ENCODE measurements around the gene PIGB. TPM values are rescaled to one million over a fixed set of nuclear protein-coding genes. Genes with fewer than 3 reads are reported as not detected.

PIGB gene
- total RNA-seq, 1 donor from 2014 or later: 8.6 TPM

DNA sequence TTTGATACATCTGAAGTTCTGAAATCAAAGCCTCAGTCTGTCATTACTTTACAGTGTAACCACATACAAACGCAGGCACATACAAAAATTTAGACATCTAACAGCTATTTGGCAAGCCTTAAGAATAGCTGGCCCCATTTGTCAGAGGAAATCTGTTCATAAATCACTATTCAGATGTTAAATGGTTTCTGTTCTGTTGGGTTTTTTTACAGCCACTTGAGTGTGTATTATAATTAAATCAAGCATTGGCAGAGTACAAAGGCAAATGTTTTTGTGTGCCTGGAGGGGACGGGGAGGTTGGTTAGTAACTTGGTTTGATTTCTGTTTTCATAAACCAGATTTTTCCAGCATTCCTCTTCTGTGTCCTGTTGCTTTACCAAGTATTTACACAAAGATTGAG, 24.1 kb downstream of the PIGB start:
- Histone ChIP-seq H3K9me3 (no peaks in the 10 kb centered on the region), H3K27me3 (no peaks in the 10 kb centered on the region), H3K4me3 (no peak overlapping the region), H3K4me1 (peaks cover 7% of the 10 kb centered on the region), H3K36me3 (peaks cover 23% of the 10 kb centered on the region), H3K27ac (no peak overlapping the region)
- TF ChIP-seq, protein P1, sequence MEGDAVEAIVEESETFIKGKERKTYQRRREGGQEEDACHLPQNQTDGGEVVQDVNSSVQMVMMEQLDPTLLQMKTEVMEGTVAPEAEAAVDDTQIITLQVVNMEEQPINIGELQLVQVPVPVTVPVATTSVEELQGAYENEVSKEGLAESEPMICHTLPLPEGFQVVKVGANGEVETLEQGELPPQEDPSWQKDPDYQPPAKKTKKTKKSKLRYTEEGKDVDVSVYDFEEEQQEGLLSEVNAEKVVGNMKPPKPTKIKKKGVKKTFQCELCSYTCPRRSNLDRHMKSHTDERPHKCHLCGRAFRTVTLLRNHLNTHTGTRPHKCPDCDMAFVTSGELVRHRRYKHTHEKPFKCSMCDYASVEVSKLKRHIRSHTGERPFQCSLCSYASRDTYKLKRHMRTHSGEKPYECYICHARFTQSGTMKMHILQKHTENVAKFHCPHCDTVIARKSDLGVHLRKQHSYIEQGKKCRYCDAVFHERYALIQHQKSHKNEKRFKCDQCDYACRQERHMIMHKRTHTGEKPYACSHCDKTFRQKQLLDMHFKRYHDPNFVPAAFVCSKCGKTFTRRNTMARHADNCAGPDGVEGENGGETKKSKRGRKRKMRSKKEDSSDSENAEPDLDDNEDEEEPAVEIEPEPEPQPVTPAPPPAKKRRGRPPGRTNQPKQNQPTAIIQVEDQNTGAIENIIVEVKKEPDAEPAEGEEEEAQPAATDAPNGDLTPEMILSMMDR (IDR thresholded peaks at IDR 0.05): no peak
- no peak for ATAC-seq
- DNase-seq: no peak
- intact Hi-C loops (cut with DNase I): no loop called here

DNA sequence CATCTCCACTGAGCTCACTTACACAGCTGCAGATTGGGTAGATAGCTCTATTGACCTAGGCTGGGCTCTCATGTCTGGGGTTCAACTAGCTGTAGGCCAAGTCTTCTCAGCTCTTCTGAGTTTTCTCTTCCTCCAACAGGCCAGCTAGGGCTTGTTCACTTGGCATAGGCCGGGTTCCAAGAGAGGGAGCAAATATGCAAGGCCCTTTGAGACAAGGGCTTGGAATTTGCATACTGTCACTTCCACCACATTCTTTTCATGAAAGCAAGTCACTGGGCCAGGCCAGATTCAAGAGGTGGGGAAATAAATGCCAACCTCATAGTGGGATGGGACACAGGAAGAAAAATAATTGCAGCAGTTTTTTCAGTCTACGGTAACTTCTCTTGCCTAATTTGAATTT, 25.2 kb downstream of the PIGB start:
- H3K36me3 ChIP-seq: peaks cover 20% of the 10 kb centered on the region
- no peak for DNase-seq
- H3K4me1 ChIP-seq: peaks cover 7% of the 10 kb centered on the region
- ATAC-seq: peak; percentile 96
- H3K27ac ChIP-seq: no peak overlapping the region
- TF ChIP-seq, protein P1 (IDR thresholded peaks at IDR 0.05): no peak
- intact Hi-C loops (cut with DNase I): no loop called here
- no peaks in the 10 kb centered on the region for H3K9me3 ChIP-seq
- H3K4me3 ChIP-seq: no peak overlapping the region
- H3K27me3 ChIP-seq: no peaks in the 10 kb centered on the region

DNA sequence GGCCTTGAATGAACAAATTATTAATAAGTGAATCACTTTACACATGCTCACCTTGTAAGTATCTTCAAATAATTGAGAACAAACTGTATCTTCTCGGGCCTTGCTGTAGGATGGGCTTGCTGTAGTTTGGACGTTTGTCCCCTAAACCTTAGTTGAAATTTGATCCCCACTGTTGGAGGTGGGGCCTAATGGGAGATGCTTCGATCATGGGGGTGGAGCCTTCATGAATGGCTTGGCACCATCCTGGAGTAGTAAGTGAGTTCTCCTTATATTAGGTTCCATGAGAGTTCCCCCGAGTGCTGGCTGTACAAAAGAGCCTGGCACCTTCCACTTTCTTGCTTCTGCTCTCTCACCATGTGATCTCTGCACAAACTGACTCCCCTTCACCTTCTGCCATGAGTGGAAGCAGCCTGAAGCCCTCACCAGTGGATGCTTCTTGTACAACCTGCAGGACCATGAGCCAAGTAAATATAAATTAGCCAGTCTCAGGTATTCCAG, 29.3 kb downstream of the PIGB start:
- peaks cover 29% of the 10 kb centered on the region for H3K36me3 ChIP-seq
- intact Hi-C loops (cut with DNase I): no loop called here
- H3K4me3 ChIP-seq: no peak overlapping the region
- peaks cover 7% of the 10 kb centered on the region for H3K4me1 ChIP-seq
- no peaks in the 10 kb centered on the region for H3K9me3 ChIP-seq
- H3K27ac ChIP-seq: no peak overlapping the region
- H3K27me3 ChIP-seq: no peaks in the 10 kb centered on the region
- TF ChIP-seq, protein P1 (IDR thresholded peaks at IDR 0.05): no peak
- DNase-seq (no peak), ATAC-seq (no peak)

DNA sequence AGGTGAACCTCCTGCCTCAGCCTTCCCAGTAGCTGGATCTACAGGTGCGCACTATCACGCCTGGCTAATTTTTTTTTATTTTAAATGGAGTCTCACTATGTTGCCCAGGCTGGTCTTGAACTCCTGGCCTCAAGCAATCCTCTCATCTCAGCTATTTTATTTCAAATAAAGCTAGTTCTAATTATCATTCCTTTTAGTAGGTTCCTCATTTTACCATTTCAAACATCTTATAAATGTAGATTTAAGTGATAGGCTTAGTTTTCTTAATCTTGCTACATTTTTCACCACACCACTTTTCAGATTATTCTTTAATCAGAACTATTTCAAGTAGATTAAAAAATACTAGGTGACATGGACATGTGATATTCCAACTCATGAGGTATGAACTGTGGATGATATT, 30.3 kb downstream of the PIGB start:
- no peaks in the 10 kb centered on the region for H3K9me3 ChIP-seq
- H3K27ac ChIP-seq: no peak overlapping the region
- DNase-seq (no peak), ATAC-seq (no peak)
- intact Hi-C loops (cut with DNase I): no loop called here
- no peaks in the 10 kb centered on the region for H3K27me3 ChIP-seq
- no peak overlapping the region for H3K4me3 ChIP-seq
- TF ChIP-seq, protein P1 (IDR thresholded peaks at IDR 0.05): no peak
- H3K4me1 ChIP-seq: no peaks in the 10 kb centered on the region
- H3K36me3 ChIP-seq: peaks cover 35% of the 10 kb centered on the region

DNA sequence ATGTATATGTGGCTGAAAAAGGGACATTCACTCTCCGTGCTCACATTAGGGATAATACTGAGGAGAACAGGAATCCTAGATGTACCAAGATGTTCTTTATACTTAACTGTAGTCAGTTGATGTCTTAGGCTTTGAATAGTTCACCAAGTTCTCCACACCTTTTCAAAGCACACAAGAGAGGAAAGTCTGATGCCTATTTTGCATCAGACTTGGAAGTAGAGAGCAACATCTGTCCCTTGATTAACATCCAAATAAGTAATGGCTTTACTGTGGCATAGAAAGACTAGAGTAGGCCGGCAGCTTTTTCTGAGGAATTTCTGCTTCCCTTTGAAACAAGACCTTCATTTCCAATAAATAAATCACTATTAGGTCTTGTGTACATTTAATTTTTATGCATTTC, 34.0 kb downstream of the PIGB start:
- ATAC-seq: no peak
- Histone ChIP-seq H3K36me3 (peaks cover 52% of the 10 kb centered on the region), H3K27ac (no peak overlapping the region), H3K4me1 (no peaks in the 10 kb centered on the region), H3K9me3 (no peaks in the 10 kb centered on the region), H3K27me3 (no peaks in the 10 kb centered on the region), H3K4me3 (no peak overlapping the region)
- intact Hi-C loops (cut with DNase I): no loop called here
- no peak for DNase-seq
- TF ChIP-seq, protein P1 (IDR thresholded peaks at IDR 0.05): no peak

DNA sequence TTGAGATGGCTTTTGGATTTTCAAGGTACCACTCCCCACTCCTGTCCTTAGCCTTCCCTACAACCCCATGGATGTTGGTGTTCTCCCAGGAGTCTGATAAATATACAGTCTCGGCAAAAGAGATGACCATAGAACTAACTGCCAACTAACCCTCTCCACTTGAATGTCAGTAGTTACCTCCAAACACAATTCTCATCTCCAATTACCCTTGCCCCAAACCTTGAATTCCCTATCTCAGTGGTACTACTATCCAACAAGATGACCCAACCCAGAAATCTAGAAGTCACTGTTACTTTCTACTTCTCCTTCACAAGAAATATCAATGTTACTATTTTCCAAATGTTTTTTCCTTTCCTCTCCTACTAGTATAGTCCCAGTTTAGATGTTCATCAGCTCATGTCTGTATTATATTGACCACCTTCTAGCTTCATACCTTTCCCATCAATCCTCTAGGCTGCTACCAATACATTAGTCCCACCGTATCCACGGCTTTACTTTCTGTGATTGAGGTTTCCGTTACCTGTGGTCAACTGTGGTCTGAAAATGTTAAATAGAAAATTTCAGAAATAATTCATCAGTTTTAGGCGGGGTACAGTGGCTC, 38.1 kb downstream of the PIGB start:
- no peak for DNase-seq
- Histone ChIP-seq H3K4me1 (no peaks in the 10 kb centered on the region), H3K9me3 (no peaks in the 10 kb centered on the region), H3K27me3 (no peaks in the 10 kb centered on the region), H3K27ac (no peak overlapping the region), H3K36me3 (peaks cover 44% of the 10 kb centered on the region), H3K4me3 (no peak overlapping the region)
- no peak for ATAC-seq
- TF ChIP-seq, protein P1 (IDR thresholded peaks at IDR 0.05): no peak
- intact Hi-C loops (cut with DNase I): no loop called here
